NCI-H460 (cell line): ENCODE results near the gene PRRG2. TPM values are rescaled to one million over a fixed set of nuclear protein-coding genes. Genes with fewer than 3 reads are reported as not detected.

ENCODE experiments used
- DNase-seq: peaks from one replicate; pipeline ENCODE4 v3.0.0-alpha.2; 2016; ENCODE audit warnings: low read depth; ENCODE audit errors: extremely low read depth
- total RNA-seq: library from RNA; depleted of rRNA; stranded (reverse); fragments of >200 nt; shearing (Covaris generic); gene quantifications from 2 replicates; pipeline ENCODE4 v1.2.3, GENCODE V29; 2014

The PRRG2 gene
- total RNA-seq, 1 experiment from 2014 or later: not detected

- DNase-seq: no peak
These were observed 24.4 kb upstream of the PRRG2 start for GRCh38 chr19:49556412-49557398.

- no peak for DNase-seq
These were observed 23.3 kb upstream of the PRRG2 start for GRCh38 chr19:49557641-49558325.

- no peak for DNase-seq
These were observed 22.5 kb upstream of the PRRG2 start for GRCh38 chr19:49558591-49558990.

DNA sequence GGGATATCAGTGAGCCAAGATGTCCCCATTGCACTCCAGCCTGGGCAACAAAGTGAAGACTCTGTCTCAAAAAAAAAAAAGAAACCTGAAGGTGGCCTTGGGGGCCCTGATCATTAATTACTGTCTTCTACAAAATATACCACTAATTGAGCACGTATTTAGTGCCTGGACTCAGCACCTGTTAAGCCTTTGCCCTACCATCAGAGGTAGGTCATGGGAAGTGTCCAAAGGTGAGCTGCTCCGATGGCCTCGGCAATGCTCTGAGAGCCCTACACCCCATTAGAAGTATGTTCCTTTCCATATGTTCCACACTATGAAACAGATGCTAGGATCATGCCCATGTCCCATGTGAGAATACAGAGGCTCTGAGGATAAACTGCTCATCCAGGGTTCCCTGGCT lies 21.7 kb upstream of the PRRG2 start:
- DNase-seq: no peak

GRCh38 chr19:49559928-49560327 lies 21.2 kb upstream of the PRRG2 start:
- DNase-seq: no peak

DNA sequence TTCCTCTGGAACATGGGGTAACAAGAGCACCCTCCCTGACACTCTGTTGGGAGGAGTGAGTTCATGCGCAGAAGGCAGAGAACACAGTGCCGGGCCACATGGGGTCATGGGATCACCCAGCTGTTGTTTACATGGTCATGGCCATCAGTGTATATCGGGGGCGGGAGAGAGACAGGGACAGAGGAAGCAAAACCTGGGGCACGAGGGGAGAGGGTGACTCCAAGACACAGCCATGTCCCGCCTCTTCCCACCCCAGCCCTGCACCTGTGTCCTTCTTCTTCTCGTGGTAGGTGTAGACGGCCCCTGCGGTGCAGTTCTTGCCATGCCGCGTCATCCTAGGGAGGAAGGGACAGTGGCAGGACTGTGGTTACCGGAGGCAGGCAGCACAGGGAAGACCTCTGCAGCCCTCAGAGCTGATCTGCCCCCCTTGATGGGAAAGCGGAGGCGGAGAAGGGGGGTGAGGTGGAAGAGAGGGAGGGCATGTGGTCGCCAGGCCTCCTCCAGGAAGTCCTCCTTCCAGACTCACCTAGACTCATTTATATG lies 20.7 kb upstream of the PRRG2 start:
- DNase-seq: no peak

DNA sequence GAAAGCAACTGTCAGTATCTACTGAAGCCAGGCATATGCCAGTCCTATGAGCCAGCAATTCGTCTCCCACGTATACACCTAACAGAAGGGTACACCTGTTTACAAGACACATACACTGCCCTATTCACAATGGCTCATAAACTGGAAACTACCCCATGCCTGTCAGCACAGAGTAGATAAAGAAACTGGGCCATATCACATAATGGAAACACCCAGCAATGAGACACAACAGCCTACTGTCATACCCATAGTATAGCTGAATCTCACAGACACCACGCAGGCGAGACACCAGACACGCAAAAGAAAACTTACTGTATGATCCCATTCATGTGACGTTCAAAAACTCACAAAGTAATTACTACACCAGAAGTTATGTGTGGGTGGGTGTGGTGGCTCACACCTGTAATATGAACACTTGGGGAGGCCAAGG lies 16.5 kb upstream of the PRRG2 start:
- no peak for DNase-seq

- DNase-seq: no peak
These were observed 15.9 kb upstream of the PRRG2 start for GRCh38 chr19:49565261-49565660.

GRCh38 chr19:49566302-49566701 lies 14.8 kb upstream of the PRRG2 start:
- no peak for DNase-seq

DNA sequence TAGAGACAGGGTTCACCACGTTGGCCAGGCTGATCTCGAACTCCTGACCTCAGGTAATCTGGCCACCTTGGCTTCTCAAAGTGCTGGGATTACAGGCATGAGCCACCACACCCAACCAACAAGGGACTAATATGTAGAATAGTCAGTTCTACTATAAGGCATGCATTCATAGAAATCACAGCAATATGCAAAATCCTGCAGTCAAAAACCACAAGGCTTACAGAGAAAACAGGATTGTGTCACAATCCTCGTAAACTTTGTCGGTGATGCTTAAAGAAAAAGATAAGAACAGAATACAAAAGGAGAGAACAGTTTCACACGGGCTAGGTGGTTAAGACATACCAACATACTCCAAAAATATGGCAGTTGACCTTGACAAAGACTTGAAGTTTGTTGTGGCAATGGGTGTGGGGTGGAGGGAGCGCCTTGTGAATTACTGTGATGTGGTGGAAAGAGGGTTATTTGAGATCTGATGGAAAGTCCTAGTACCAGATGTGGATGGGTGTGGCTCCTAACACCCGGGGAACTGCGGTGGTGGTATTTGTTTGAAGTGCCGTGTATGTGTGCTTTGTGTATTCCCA lies 13.2 kb upstream of the PRRG2 start:
- no peak for DNase-seq

GRCh38 chr19:49570138-49570856 lies 10.8 kb upstream of the PRRG2 start:
- peak; percentile 80 for DNase-seq

DNA sequence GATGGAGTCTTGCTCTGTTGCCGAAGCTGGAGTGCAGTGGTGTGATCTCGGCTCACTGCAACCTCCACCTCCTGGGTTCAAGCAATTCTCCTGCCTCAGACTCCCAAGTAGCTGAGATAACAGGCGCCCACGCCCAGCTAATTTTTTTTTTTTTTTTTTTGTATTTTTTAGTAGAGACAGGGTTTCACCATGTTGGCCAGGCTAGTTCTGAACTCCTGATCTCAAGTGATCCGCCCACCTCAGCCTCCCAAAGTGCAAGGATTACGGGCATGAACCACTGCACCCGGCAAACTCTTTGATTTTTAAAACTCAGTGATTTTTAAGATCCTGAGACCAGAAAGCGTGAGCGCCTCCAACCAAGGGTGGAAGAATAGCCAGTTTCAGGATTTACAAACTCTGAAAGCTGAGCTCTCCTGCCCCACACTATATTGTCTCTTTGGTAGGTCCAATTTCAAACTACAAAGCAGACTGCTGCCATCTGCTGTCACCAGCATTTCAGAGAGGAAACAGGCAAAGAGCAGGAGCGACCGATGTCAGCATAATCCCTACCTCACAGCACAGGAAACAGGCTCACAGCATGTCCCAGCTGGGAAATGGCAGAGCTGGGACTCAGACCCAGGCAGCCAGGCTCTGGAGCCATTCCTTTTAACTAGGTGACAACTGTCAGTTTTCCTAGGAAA lies 10.0 kb upstream of the PRRG2 start:
- no peak for DNase-seq

DNA sequence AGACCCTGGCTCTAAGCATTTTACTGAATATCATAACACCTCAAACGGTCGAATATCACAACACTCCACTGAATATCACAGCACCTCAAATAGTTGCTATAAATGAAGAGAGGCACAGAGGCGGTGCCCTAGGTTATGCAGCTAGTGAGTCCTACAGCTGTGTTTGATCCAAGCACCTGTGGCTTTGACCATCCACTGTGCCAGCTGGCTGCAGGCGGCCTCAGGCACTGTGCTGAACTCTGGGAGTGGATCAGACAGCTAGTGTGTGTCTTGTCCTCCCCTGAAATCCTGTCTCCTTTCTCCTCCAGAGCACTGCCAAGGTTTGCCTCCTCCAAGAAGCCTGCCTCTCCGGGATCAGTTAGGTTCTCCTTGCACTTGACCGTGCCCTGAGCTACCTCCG lies 8.1 kb upstream of the PRRG2 start:
- no peak for DNase-seq

DNA sequence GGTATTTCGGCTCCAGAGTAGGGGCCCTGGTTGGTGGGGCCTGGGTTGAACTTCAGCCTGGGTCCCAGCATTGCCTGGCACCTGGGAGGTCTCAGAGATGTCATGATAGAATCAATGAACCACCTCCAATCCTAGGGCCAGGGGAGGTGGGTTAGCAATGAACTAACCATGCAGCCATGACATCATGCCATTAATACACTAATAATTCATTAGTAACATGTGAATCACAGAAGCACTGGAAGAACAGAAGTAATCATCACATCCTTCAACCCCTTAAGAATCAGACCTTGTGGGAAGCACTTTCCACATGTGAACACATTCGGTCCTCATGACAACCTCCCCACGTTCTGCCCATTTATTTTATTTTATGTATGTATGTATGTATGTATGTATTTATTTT lies 7.7 kb upstream of the PRRG2 start:
- DNase-seq: no peak

DNA sequence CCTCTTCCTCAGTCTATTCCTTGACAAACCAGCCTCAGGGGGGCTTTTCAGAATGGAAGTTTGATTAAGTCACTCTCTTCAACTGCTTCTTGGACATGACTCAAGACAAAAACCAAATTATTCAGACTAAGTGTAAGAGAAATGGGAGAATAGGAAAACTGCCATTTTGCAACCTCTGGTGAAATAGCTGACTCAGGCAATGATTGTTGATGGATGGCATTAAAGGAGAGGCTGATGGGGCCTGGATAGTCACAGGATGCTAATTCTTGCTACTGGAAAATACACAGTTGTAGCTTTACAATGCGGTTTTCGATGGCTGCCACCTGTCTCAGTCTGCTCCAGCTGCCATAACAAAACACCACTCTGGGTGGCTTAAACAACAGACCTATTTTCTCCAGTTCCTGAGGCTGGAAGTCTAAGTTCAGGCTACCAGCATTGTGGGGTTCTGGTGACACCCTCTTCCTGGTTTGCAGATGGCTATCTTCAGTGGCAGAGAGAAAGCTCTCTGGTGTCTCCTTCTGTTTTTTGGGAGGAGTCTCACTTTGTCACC lies 6.8 kb upstream of the PRRG2 start:
- DNase-seq: no peak

GRCh38 chr19:49579193-49579592 lies 1.9 kb upstream of the PRRG2 start:
- DNase-seq: no peak

- no peak for DNase-seq
These were observed 1.2 kb upstream of the PRRG2 start for GRCh38 chr19:49579947-49580263.

GRCh38 chr19:49580264-49581006 lies 681 bp upstream of the PRRG2 start, which contains the start of gene NOSIP:
TSS of gene NOSIP (minus strand) at chr19:49580556. CDS start at chr19:49560691, 19,865 bp downstream.
- DNase-seq: peak; percentile 90

GRCh38 chr19:49583239-49583638 lies 2.1 kb downstream of the PRRG2 start:
- no peak for DNase-seq
